HCT116 (cell line): ENCODE results near the gene ART1. TPM values are rescaled to one million over a fixed set of nuclear protein-coding genes. Genes with fewer than 3 reads are reported as not detected.

Experiments used
- ATAC-seq: fragments of 200-7000 bp; cut with Tn5 transposase; 2 replicates; pipeline ENCODE4 v1.9.1; 2020; ENCODE audit warnings: mild to moderate bottlenecking, moderate library complexity
- BruUV-seq: library from RNA; stranded (reverse); fragments of 400-500 nt; replicated peaks from 2 replicates; lab custom pipeline; 2021; lab: Mats Ljungman, UMichigan
- CTCF ChIA-PET: fragments of 300-600 bp; sonication (Branson Sonifier 250); formaldehyde crosslinking; loops from one replicate; lab custom pipeline; 2021; ENCODE audit warnings: antibody characterized with exemption; lab: Charles Lee
- POLR2A ChIA-PET: fragments of 300-600, 350-600 bp; sonication (Branson Sonifier 250); formaldehyde crosslinking; loops from one replicate; lab custom pipeline; 2021; ENCODE audit warnings: antibody characterized with exemption; lab: Charles Lee
- RAD21 ChIA-PET, 2 experiments: fragments of 300-600 bp; sonication (Branson Sonifier 250); formaldehyde crosslinking; loops; one replicate each; lab custom pipeline; 2023; ENCODE audit warnings: low total read pairs in 2 of 2; ENCODE audit not compliant: uncharacterized antibody in 2 of 2, unreplicated experiment in 2 of 2, low non-redundant PET in 1 of 2; lab: Charles Lee
- DNase-seq: peaks from one replicate; pipeline ENCODE4 v3.0.0-alpha.2; 2010; ENCODE audit warnings: low read depth, low spot score
- H2AFZ ChIP-seq: fragments of 200-600 bp; shearing (Covaris generic), sonication (generic); 2 replicates; pipeline ENCODE4 v1.6.1; 2017; ENCODE audit warnings: low read depth, mixed run types, mixed read lengths, antibody characterized with exemption, low read length; ENCODE audit not compliant: poor library complexity, severe bottlenecking
- H3K27ac ChIP-seq: 2 replicates; pipeline ENCODE4 v1.5.1; 2012; ENCODE audit warnings: low read depth, low read length
- H3K27me3 ChIP-seq: fragments of 200-600 bp; sonication (generic); 2 replicates; pipeline ENCODE4 v1.6.1; 2016; ENCODE audit warnings: mixed run types, low read length, mixed read lengths; ENCODE audit not compliant: insufficient read depth
- H3K36me3 ChIP-seq, 2 experiments: fragments of 200-500 bp in 1 of 2; fragments of 200-600 bp in 1 of 2; sonication (Bioruptor generic) in 1 of 2; sonication (generic) in 1 of 2; 2 replicates each; pipeline versions ENCODE4 v1.5.1 to v1.6.1; 2014 to 2016; ENCODE audit warnings: low read length in 2 of 2, inconsistent platforms in 1 of 2, mixed read lengths in 1 of 2, mixed run types in 1 of 2; ENCODE audit not compliant: insufficient read depth in 2 of 2, control insufficient read depth in 1 of 2
- H3K4me1 ChIP-seq, 2 experiments: fragments of 200-600 bp in 1 of 2; sonication (generic) in 1 of 2; 2 replicates each; pipeline versions ENCODE4 v1.5.1 to v1.6.1; 2012 to 2017; ENCODE audit warnings: low read length in 2 of 2, inconsistent platforms in 1 of 2, mild to moderate bottlenecking in 1 of 2, mixed read lengths in 1 of 2, mixed run types in 1 of 2, moderate library complexity in 1 of 2; ENCODE audit not compliant: insufficient read depth in 2 of 2, control insufficient read depth in 1 of 2
- H3K4me2 ChIP-seq: fragments of 200-600 bp; sonication (generic); 2 replicates; pipeline ENCODE4 v1.6.1; 2017; ENCODE audit warnings: mixed run types, low read length, mixed read lengths
- H3K4me3 ChIP-seq, 2 experiments: fragments of 200-600 bp in 1 of 2; sonication (generic) in 1 of 2; replicated peaks in 1 of 2; 2 replicates each; pipeline ENCODE4 v1.5.1; 2011 to 2016; ENCODE audit warnings: low read length in 2 of 2, control low read depth in 1 of 2, low read depth in 1 of 2, mild to moderate bottlenecking in 1 of 2, mixed read lengths in 1 of 2, mixed run types in 1 of 2
- H3K79me2 ChIP-seq: fragments of 200-600 bp; sonication (generic); 2 replicates; pipeline ENCODE4 v1.6.1; 2017; ENCODE audit warnings: mild to moderate bottlenecking, mixed run types, low read length, moderate library complexity, mixed read lengths; ENCODE audit not compliant: insufficient read depth
- H3K9ac ChIP-seq: fragments of 200-600 bp; sonication (generic); 2 replicates; pipeline ENCODE4 v1.6.1; 2016; ENCODE audit warnings: low read length, mixed read lengths
- H3K9me2 ChIP-seq: fragments of 200-600 bp; sonication (generic), shearing (Covaris generic); 2 replicates; pipeline ENCODE4 v1.6.1; 2017; ENCODE audit warnings: mixed run types, mild to moderate bottlenecking, moderate library complexity; ENCODE audit not compliant: insufficient read depth
- H3K9me3 ChIP-seq, 2 experiments: fragments of 200-500 bp in 1 of 2; fragments of 200-600 bp in 1 of 2; sonication (Bioruptor generic) in 1 of 2; sonication (generic) in 1 of 2; 2 replicates each; pipeline ENCODE4 v1.6.1; 2014 to 2017; ENCODE audit warnings: low read length in 2 of 2, mixed read lengths in 2 of 2, inconsistent platforms in 1 of 2, low read depth in 1 of 2, mild to moderate bottlenecking in 1 of 2, mixed run types in 1 of 2, moderate library complexity in 1 of 2; ENCODE audit not compliant: control insufficient read depth in 1 of 2, insufficient read depth in 1 of 2
- H4K20me1 ChIP-seq: fragments of 200-600 bp; sonication (generic), shearing (Covaris generic); 2 replicates; pipeline ENCODE4 v1.6.1; 2017; ENCODE audit warnings: mixed run types, mild to moderate bottlenecking, moderate library complexity; ENCODE audit not compliant: insufficient read depth
- CBX3 ChIP-seq: IDR thresholded peaks from 2 replicates; pipeline ENCODE4 v1.6.1; 2012; ENCODE audit warnings: low read depth
- EZH2 ChIP-seq: fragments of 200-600 bp; sonication (generic); IDR thresholded peaks from 2 replicates; pipeline ENCODE4 v1.6.1; 2017; ENCODE audit warnings: antibody characterized with exemption, mixed run types
- EZH2phosphoT487 ChIP-seq: fragments of 200-600 bp; IDR thresholded peaks from 2 replicates; pipeline ENCODE4 v1.6.1; 2018; ENCODE audit warnings: antibody characterized with exemption, borderline replicate concordance
- FOSL1 ChIP-seq: IDR thresholded peaks from 2 replicates; pipeline ENCODE4 v1.6.1; 2012; ENCODE audit warnings: low read depth
- JUND ChIP-seq: IDR thresholded peaks from 2 replicates; pipeline ENCODE4 v1.6.1; 2012
- POLR2A ChIP-seq: IDR thresholded peaks from 2 replicates; pipeline ENCODE4 v1.7.0; 2011; ENCODE audit warnings: borderline replicate concordance; ENCODE audit not compliant: insufficient read depth, insufficient read length; ENCODE audit errors: extremely low read depth
- RAD21 ChIP-seq: IDR thresholded peaks from 2 replicates; pipeline ENCODE4 v1.6.1; 2012; ENCODE audit warnings: low read depth, mild to moderate bottlenecking
- SIN3A ChIP-seq: IDR thresholded peaks from 2 replicates; pipeline ENCODE4 v1.6.1; 2012; ENCODE audit warnings: low read depth
- SP1 ChIP-seq: IDR thresholded peaks from 2 replicates; pipeline ENCODE4 v1.6.1; 2012; ENCODE audit warnings: low read depth
- YY1 ChIP-seq: IDR thresholded peaks from 2 replicates; pipeline ENCODE4 v1.6.1; 2011; ENCODE audit warnings: low read length, low read depth, moderate library complexity, mild to moderate bottlenecking; ENCODE audit not compliant: insufficient replicate concordance; ENCODE audit errors: extremely low read depth
- ZFX ChIP-seq: fragments of 450-650 bp; IDR thresholded peaks from 2 replicates; pipeline ENCODE4 v1.6.1; 2017
- ZNF274 ChIP-seq: fragments of 200-500 bp; sonication (Bioruptor generic); IDR thresholded peaks from 2 replicates; pipeline ENCODE4 v1.6.1; 2014; ENCODE audit warnings: mild to moderate bottlenecking, low read depth, low read length, inconsistent platforms
- intact Hi-C: fragments of 100-400 bp; cut with micrococcal nuclease; formaldehyde crosslinking; loops from 2 replicates; pipeline ENCODE4 v1.10.0; 2022
- total RNA-seq: library from RNA; stranded (reverse); gene quantifications from one replicate; pipeline ENCODE4 v1.2.1, GENCODE V29; 2021; ENCODE audit not compliant: unreplicated experiment
- TF ChIP-seq, protein P1 (sequence below), 3 experiments: fragments of 200-600 bp in 1 of 3; sonication (generic) in 1 of 3; IDR thresholded peaks in 2 of 3; conservative IDR thresholded peaks in 1 of 3; 2 replicates each; pipeline ENCODE4 v1.5.1; 2012 to 2017; ENCODE audit warnings: low read depth in 2 of 3, low read length in 2 of 3, antibody characterized with exemption in 1 of 3, borderline replicate concordance in 1 of 3, control low read depth in 1 of 3, mild to moderate bottlenecking in 1 of 3, mixed read lengths in 1 of 3, mixed run types in 1 of 3, moderate library complexity in 1 of 3; ENCODE audit not compliant: insufficient read depth in 1 of 3
- TF ChIP-seq, protein P2 (sequence below): IDR thresholded peaks from 2 replicates; pipeline ENCODE4 v1.6.1; 2012
- TF ChIP-seq, protein P3 (sequence below): IDR thresholded peaks from 2 replicates; pipeline ENCODE4 v1.6.1; 2012; ENCODE audit warnings: low read depth

Gene ART1
- total RNA-seq, 1 experiment from 2014 or later = not detected

DNA sequence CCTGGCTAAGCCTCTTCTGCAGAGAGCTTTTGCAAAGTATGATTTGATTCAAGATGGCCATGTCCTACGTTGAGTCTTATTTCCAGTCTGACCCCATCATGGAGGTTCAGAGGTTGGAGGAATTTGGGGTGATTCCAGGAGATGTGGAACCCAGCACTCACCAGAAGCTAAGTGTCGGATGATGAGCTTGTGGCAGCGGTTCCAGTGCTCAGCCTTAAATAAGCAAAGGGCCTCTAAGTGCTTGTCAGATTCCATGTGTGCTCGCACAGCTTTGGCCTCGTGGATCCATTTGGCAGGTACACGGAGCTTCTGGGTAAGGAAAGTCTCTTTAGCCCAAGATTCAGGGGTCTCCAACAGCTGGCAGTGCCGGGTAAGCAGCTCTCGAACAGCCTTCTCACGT, 38.1 kb downstream of the ART1 start:
- ChIA-PET POLR2A (no interaction called here), RAD21 (no interaction called here), CTCF (interaction anchor here (1.8 kb wide), 1 partner anchor 27 kb away, joined by 3 read pairs; no protein-coding TSS in a partner anchor)
- intact Hi-C loops = no loop called here
- Histone ChIP-seq H3K36me3 (peaks cover 71 to 79% of the 10 kb centered on the region in 2 experiments), H3K27ac (no peak overlapping the region), H3K27me3 (no peaks in the 10 kb centered on the region), H3K4me3 (no peak overlapping the region), H2AFZ (no peak overlapping the region), H3K9me2 (no peaks in the 10 kb centered on the region), H3K4me2 (no peak overlapping the region), H3K79me2 (peaks cover 10% of the 10 kb centered on the region; the same call in 1 of the 2 replicates), H3K9me3 (no peaks in the 10 kb centered on the region), H4K20me1 (no peaks in the 10 kb centered on the region), H3K9ac (no peak overlapping the region), H3K4me1 (no peaks in the 10 kb centered on the region)
- DNase-seq (no peak), ATAC-seq (no peak; the same call in 1 of the 2 replicates)
- no TSS peak for BruUV-seq
- TF ChIP-seq, protein P1, sequence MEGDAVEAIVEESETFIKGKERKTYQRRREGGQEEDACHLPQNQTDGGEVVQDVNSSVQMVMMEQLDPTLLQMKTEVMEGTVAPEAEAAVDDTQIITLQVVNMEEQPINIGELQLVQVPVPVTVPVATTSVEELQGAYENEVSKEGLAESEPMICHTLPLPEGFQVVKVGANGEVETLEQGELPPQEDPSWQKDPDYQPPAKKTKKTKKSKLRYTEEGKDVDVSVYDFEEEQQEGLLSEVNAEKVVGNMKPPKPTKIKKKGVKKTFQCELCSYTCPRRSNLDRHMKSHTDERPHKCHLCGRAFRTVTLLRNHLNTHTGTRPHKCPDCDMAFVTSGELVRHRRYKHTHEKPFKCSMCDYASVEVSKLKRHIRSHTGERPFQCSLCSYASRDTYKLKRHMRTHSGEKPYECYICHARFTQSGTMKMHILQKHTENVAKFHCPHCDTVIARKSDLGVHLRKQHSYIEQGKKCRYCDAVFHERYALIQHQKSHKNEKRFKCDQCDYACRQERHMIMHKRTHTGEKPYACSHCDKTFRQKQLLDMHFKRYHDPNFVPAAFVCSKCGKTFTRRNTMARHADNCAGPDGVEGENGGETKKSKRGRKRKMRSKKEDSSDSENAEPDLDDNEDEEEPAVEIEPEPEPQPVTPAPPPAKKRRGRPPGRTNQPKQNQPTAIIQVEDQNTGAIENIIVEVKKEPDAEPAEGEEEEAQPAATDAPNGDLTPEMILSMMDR (IDR thresholded peaks at IDR 0.05 in 2 of 3, conservative IDR thresholded peaks at IDR 0.05 in 1 of 3; ENCODE audit: borderline replicate concordance in 1 of 3, insufficient read depth in 1 of 3, low read depth in 2 of 3, low read length in 2 of 3) = peak in 1 of 3 experiments; percentile 42; a peak in 1 of 6 replicates
- no peak for TF ChIP-seq YY1

DNA sequence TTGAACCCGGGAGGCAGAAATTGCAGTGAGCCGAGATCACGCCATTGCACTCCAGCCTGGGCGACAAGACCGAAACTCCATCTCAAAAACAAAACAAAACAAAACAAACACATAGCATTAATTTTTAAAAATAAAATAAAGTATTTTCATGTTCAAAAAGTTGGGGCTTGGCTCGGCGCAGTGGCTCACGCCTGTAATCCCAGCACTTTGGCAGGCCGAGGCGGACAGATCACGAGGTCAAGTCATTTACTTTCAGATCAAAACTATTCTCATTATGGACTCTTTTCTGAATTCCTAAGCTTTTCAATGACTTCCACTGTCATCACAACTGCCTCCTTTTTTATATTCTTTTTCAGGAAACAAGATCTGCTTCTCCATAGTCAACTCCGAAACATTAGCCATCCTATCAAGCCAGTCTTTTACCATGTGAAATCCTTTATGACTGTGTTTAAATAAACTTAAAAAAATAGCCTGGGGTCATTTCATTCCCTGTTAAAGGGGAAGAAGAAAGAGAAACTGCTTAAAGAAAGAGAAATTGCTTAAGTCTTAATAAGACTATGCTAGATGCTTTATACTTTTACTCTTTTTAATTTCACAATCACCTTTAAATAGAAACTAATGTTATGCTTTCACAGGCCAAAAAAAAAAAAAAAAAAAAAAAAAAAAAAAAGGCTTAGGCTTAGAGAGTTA, 39.3 kb downstream of the ART1 start:
- no peak for ATAC-seq
- RAD21 ChIA-PET = no interaction called here
- CTCF ChIA-PET = no interaction called here
- TSS peak; percentile 31 for BruUV-seq
- no peak overlapping the region for H3K4me3 ChIP-seq
- no peak for DNase-seq
- H3K27ac ChIP-seq = no peak overlapping the region
- POLR2A ChIA-PET = no interaction called here
- no peaks in the 10 kb centered on the region for H4K20me1 ChIP-seq
- no peaks in the 10 kb centered on the region for H3K9me2 ChIP-seq
- H2AFZ ChIP-seq = no peak overlapping the region
- H3K4me1 ChIP-seq = no peaks in the 10 kb centered on the region
- intact Hi-C loops = no loop called here
- no peak overlapping the region for H3K9ac ChIP-seq
- H3K36me3 ChIP-seq = peaks cover 64 to 66% of the 10 kb centered on the region in 2 experiments
- H3K27me3 ChIP-seq = no peaks in the 10 kb centered on the region
- H3K9me3 ChIP-seq = no peaks in the 10 kb centered on the region
- no peak overlapping the region for H3K4me2 ChIP-seq
- H3K79me2 ChIP-seq = peaks cover 10% of the 10 kb centered on the region; the same call in 1 of the 2 replicates
- TF ChIP-seq ZNF274 (no peak), CBX3 (no peak), ZFX (no peak), RAD21 (no peak), SP1 (no peak), POLR2A (no peak), SIN3A (no peak), FOSL1 (no peak), JUND (no peak), YY1 (no peak), EZH2 (no peak), EZH2phosphoT487 (no peak)
- TF ChIP-seq, protein P2, sequence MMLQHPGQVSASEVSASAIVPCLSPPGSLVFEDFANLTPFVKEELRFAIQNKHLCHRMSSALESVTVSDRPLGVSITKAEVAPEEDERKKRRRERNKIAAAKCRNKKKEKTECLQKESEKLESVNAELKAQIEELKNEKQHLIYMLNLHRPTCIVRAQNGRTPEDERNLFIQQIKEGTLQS = no peak
- TF ChIP-seq, protein P3, sequence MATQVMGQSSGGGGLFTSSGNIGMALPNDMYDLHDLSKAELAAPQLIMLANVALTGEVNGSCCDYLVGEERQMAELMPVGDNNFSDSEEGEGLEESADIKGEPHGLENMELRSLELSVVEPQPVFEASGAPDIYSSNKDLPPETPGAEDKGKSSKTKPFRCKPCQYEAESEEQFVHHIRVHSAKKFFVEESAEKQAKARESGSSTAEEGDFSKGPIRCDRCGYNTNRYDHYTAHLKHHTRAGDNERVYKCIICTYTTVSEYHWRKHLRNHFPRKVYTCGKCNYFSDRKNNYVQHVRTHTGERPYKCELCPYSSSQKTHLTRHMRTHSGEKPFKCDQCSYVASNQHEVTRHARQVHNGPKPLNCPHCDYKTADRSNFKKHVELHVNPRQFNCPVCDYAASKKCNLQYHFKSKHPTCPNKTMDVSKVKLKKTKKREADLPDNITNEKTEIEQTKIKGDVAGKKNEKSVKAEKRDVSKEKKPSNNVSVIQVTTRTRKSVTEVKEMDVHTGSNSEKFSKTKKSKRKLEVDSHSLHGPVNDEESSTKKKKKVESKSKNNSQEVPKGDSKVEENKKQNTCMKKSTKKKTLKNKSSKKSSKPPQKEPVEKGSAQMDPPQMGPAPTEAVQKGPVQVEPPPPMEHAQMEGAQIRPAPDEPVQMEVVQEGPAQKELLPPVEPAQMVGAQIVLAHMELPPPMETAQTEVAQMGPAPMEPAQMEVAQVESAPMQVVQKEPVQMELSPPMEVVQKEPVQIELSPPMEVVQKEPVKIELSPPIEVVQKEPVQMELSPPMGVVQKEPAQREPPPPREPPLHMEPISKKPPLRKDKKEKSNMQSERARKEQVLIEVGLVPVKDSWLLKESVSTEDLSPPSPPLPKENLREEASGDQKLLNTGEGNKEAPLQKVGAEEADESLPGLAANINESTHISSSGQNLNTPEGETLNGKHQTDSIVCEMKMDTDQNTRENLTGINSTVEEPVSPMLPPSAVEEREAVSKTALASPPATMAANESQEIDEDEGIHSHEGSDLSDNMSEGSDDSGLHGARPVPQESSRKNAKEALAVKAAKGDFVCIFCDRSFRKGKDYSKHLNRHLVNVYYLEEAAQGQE = no peak
